RWPE1 (cell line): ENCODE results near the gene PIKFYVE.

Experiments
- CTCF ChIA-PET: fragments of 350-600 bp; sonication (Branson Sonifier 250); formaldehyde crosslinking; extraction: SDS; loops from one replicate; lab custom pipeline; 2021; lab: Yijun Ruan, JAX
- POLR2A ChIA-PET: fragments of 400-600 bp; formaldehyde crosslinking; extraction: SDS; loops from one replicate; lab custom pipeline; 2020; ENCODE audit warnings: antibody characterized with exemption; ENCODE audit not compliant: low non-redundant PET; lab: Yijun Ruan, JAX
- DNase-seq: peaks from one replicate; pipeline ENCODE4 v3.0.0; 2012; ENCODE audit warnings: low spot score
- H3K27ac ChIP-seq: fragments of 450-650 bp; 2 replicates; pipeline ENCODE4 v1.5.1; 2017
- CTCF ChIP-seq: fragments of 450-650 bp; conservative IDR thresholded peaks from 2 replicates; pipeline ENCODE4 v1.5.1; 2017; ENCODE audit warnings: low read depth, mild to moderate bottlenecking

The PIKFYVE gene

GRCh38 chr2:208228476-208228875 is 37.6 kb upstream of the PIKFYVE start:
- CTCF ChIA-PET, result interaction anchor here (0.6 to 0.9 kb wide), 3 partner anchors 20 to 1556 kb away, joined by 3 read pairs; no protein-coding TSS in a partner anchor
- DNase-seq, result no peak
- POLR2A ChIA-PET, result no interaction called here
- H3K27ac ChIP-seq, result no peak overlapping the region
- TF ChIP-seq CTCF, result no peak

- CTCF ChIA-PET, result interaction anchor here (0.6 kb wide), 1 partner anchor 1681 kb away, joined by 4 read pairs; no protein-coding TSS in a partner anchor
- TF ChIP-seq CTCF, result no peak
- H3K27ac ChIP-seq, result no peak overlapping the region
- DNase-seq, result no peak
- POLR2A ChIA-PET, result no interaction called here
Measured at GRCh38 chr2:208234786-208235185, 31.3 kb upstream of the PIKFYVE start.

- POLR2A ChIA-PET, result no interaction called here
- no peak for TF ChIP-seq CTCF
- CTCF ChIA-PET, result interaction anchor here (0.6 kb wide), 1 partner anchor 647 kb away, joined by 3 read pairs; no protein-coding TSS in a partner anchor
- no peak for DNase-seq
- H3K27ac ChIP-seq, result no peak overlapping the region
Measured at GRCh38 chr2:208235860-208236259, 30.2 kb upstream of the PIKFYVE start.

GRCh38 chr2:208239770-208240493 is 26.1 kb upstream of the PIKFYVE start:
- POLR2A ChIA-PET, result no interaction called here
- no peak for TF ChIP-seq CTCF
- DNase-seq, result no peak
- CTCF ChIA-PET, result interaction anchor here (1.1 kb wide), 1 partner anchor 139 kb away, joined by 5 read pairs; no protein-coding TSS in a partner anchor
- no peak overlapping the region for H3K27ac ChIP-seq

- ChIA-PET POLR2A (no interaction called here), CTCF (interaction anchor here (0.6 to 1.1 kb wide), 2 partner anchors 140 to 520 kb away, joined by 4 to 5 read pairs; no protein-coding TSS in a partner anchor)
- H3K27ac ChIP-seq, result no peak overlapping the region
- no peak for TF ChIP-seq CTCF
- no peak for DNase-seq
Measured at GRCh38 chr2:208240619-208241209, 25.3 kb upstream of the PIKFYVE start.

- no peak for DNase-seq
- ChIA-PET CTCF (interaction anchor here (0.7 kb wide), 1 partner anchor 14 kb away, joined by 3 read pairs; no protein-coding TSS in a partner anchor), POLR2A (no interaction called here)
- no peak for TF ChIP-seq CTCF
- no peak overlapping the region for H3K27ac ChIP-seq
Measured at GRCh38 chr2:208244422-208244821, 21.6 kb upstream of the PIKFYVE start.
